Ascending aorta (tissue), 2 donors: ENCODE measurements around the gene FNIP2. TPM values are rescaled to one million over a fixed set of nuclear protein-coding genes. Genes with fewer than 3 reads are reported as not detected.

Source experiments
- DNase-seq, 2 donors: peaks; one replicate each; pipeline ENCODE4 v3.0.0-alpha.2; 2019; ENCODE audit warnings: low spot score in 2 of 2
- H3K27ac ChIP-seq, 2 donors: fragments of 200-600 bp; sonication (generic); one replicate each; pipeline ENCODE4 v1.5.1; 2016 to 2017; ENCODE audit warnings: mild to moderate bottlenecking in 1 of 2
- H3K27me3 ChIP-seq: fragments of 200-600 bp; sonication (generic); one replicate; pipeline ENCODE4 v1.5.1; 2017
- H3K36me3 ChIP-seq, 2 donors: fragments of 200-600 bp; sonication (generic); one replicate each; pipeline ENCODE4 v1.5.1; 2016
- H3K4me1 ChIP-seq, 2 donors: fragments of 200-600 bp; sonication (generic); one replicate each; pipeline ENCODE4 v1.5.1; 2016 to 2017; ENCODE audit warnings: mild to moderate bottlenecking in 1 of 2
- H3K4me3 ChIP-seq, 2 donors: fragments of 200-600 bp; sonication (generic); one replicate each; pipeline ENCODE4 v1.5.1; 2016 to 2017; ENCODE audit warnings: mild to moderate bottlenecking in 1 of 2
- H3K9me3 ChIP-seq, 2 donors: fragments of 200-600 bp; sonication (generic); one replicate each; pipeline ENCODE4 v1.5.1; 2016
- CTCF ChIP-seq, 3 experiments: fragments of 200-600 bp in 2 of 3; fragments of 450-650 bp in 1 of 3; sonication (generic) in 2 of 3; IDR thresholded peaks; one replicate each; pipeline ENCODE4 v1.5.1; 2016 to 2019; ENCODE audit warnings: antibody characterized with exemption in 3 of 3, mild to moderate bottlenecking in 1 of 3, moderate library complexity in 1 of 3
- intact Hi-C: fragments of 100-400 bp; cut with DNase I; formaldehyde crosslinking; loops from one replicate; pipeline ENCODE4 v1.15.1; 2023
- total RNA-seq: library from RNA; depleted of rRNA; stranded (reverse); fragments of >200 nt; gene quantifications from one replicate; pipeline ENCODE4 v1.1.0, GENCODE V29; 2016

FNIP2 gene
- total RNA-seq = 44.1 TPM

DNA sequence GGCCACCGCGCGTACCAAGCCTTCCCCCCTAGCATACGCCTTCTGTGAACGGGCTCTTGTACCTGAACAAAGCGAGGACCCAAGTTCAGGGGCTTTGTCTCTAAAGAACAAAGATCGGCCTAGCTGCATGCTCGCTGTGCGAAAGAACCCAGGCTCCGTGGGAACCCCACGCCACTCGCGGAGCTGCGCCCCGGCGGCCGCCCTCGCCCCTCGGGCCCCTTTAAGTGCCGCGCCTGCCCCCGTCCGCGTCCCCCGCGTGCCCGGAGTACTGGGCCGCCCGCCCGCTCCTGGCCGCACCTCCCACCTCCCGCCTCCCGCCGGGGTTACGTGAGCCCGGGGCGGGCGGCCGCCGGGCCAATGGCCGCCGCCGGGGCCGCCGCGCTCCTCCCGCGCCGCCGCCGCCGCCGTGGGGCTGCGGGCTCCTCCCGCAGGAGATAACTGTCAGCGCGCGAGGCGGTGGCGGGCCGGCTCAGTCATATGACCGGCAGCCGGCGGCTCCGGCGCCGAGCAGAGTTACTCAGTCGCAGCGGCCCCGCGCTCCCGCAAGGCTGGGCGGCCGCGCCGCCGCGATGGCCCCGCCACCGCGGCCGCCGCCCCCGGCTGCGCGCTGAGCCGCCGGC, at the start of gene FNIP2:
Gene FNIP2 (plus strand): TSS at position 472 of the 620 bp plus-strand sequence. CDS start 187 bp downstream, outside the sequence.
- no peaks in the 10 kb centered on the region for H3K9me3 ChIP-seq
- no peaks in the 10 kb centered on the region for H3K27me3 ChIP-seq
- no peaks in the 10 kb centered on the region for H3K36me3 ChIP-seq
- no peak for TF ChIP-seq CTCF (IDR thresholded peaks at IDR 0.05)
- intact Hi-C loops = loop anchor here (2.0 kb wide), 5 partner anchors 42 to 336 kb away; partner anchors contain the start of genes ETFDH and PPID
- peaks cover 0 to 22% of the 10 kb centered on the region in 2 donors for H3K4me1 ChIP-seq
- DNase-seq = peak; percentile 45 to 88
- H3K27ac ChIP-seq = peak within 1 kb of the TSS; percentile 85 to 92
- peak within 1 kb of the TSS; percentile 86 to 99 for H3K4me3 ChIP-seq

DNA sequence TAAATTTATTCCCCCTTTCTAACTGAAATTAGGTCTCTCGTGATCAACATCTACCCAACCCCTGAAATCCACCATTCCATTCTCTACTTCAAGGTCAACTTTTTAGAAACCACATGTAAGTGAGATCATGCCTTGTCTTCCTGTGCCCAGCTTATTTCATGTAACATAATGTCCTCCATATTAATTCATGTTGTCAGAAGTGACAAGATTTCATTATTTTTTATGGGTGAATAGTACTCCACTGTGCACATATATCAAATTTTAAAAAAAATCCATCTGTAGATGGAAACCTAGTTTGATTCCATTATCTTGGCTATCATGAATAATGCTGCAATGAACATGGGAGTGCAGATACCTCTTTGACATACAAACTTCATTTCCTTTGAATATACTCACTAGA, 47.1 kb upstream of the FNIP2 start:
- intact Hi-C loops = loop anchor here (2.0 to 10.0 kb wide), 5 partner anchors 47 to 723 kb away; partner anchors contain the start of genes C4orf46, ETFDH, FNIP2 and RAPGEF2
- Histone ChIP-seq H3K36me3 (peaks cover 21 to 28% of the 10 kb centered on the region in 2 donors), H3K27me3 (no peaks in the 10 kb centered on the region), H3K4me1 (peaks cover 0 to 13% of the 10 kb centered on the region in 2 donors), H3K9me3 (no peaks in the 10 kb centered on the region), H3K27ac (no peak overlapping the region), H3K4me3 (peak overlapping the region in 1 of 2 donors; percentile 68)
- DNase-seq = no peak
- TF ChIP-seq CTCF (IDR thresholded peaks at IDR 0.05) = no peak

- DNase-seq = no peak
- Histone ChIP-seq H3K9me3 (no peaks in the 10 kb centered on the region), H3K36me3 (peaks cover 18 to 21% of the 10 kb centered on the region in 2 donors), H3K27ac (peak overlapping the region; percentile 84 to 92), H3K4me3 (peak overlapping the region; percentile 68 to 85), H3K4me1 (peaks cover 0 to 13% of the 10 kb centered on the region in 2 donors), H3K27me3 (no peaks in the 10 kb centered on the region)
- TF ChIP-seq CTCF (IDR thresholded peaks at IDR 0.05) = no peak
- intact Hi-C loops = loop anchor here (2.0 to 10.0 kb wide), 5 partner anchors 46 to 722 kb away; partner anchors contain the start of genes C4orf46, ETFDH, FNIP2 and RAPGEF2
Observed at GRCh38 chr4:158722291-158722916, 46.4 kb upstream of the FNIP2 start.

GRCh38 chr4:158722917-158723793, 45.7 kb upstream of the FNIP2 start, which contains the start of gene PPID:
Gene PPID (minus strand): TSS chr4:158723396. CDS start chr4:158723288, 108 bp downstream.
- H3K27me3 ChIP-seq = no peaks in the 10 kb centered on the region
- no peaks in the 10 kb centered on the region for H3K9me3 ChIP-seq

More at GRCh38 chr4:158722917-158723793, 45.7 kb upstream of the FNIP2 start, which contains the start of gene PPID:
- DNase-seq = peak; percentile 11 to 90
- H3K27ac ChIP-seq = peak within 1 kb of the TSS; percentile 84 to 92
- peaks cover 13 to 18% of the 10 kb centered on the region in 2 donors for H3K36me3 ChIP-seq
- no peak for TF ChIP-seq CTCF (IDR thresholded peaks at IDR 0.05)
- peaks cover 0 to 13% of the 10 kb centered on the region in 2 donors for H3K4me1 ChIP-seq
- peak within 1 kb of the TSS; percentile 68 to 85 for H3K4me3 ChIP-seq
- intact Hi-C loops = loop anchor here (2.0 to 10.0 kb wide), 5 partner anchors 46 to 722 kb away; partner anchors contain the start of genes C4orf46, ETFDH, FNIP2 and RAPGEF2
